ENCODE results near the gene IL27RA. TPM values are rescaled to one million over a fixed set of nuclear protein-coding genes. Genes with fewer than 3 reads are reported as not detected.

Gene IL27RA
- total and polyA plus RNA-seq, 3 donors from 2014 or later: 3.5 to 5.2 (median 4.9) TPM

DNA sequence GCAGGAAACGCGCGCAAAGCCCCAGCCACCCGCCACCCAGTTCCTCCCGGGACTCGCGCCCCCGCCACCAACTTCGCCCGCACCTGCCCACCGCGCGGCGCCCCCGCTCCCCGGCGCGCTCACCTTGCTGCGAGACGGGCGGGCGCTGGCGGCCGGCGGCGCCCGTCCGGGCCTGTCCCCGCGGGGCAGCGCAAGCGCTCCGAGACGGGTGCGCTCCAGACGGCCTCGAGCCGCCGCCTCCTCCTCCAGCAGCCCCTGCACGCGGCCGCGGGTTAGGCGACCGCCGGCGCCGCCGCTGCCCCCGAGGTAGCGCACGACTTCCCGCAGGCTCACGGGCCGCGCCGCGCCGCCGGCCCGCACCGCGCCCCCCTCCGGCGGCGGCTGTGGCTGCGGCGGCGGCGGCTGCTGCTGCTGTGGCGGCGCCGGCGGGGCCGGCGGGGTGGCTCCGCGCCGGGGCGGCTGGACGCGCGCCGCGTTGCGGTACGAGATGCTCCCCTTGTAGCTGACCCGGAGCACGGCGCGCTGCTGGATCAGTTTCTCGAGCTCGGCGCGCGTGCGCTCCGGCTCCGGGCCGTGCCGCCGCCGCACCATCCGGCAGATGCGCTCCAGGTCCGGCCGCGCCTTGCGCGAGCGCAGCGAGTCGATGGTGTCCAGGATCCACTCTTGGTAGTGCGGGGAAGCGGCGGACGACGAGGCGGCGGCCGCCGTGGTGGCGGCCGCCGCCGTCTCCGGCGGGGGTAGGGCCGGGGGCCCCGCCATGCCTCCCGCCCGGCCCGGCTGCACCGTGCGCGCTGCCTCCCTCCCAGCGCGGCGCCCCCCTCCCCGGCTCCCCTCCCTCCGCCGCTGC, 58.3 kb downstream of the IL27RA start:
- peak overlapping the region; percentile 50 to 71 for H3K4me3 ChIP-seq
- TF ChIP-seq POLR2A (IDR thresholded peaks at IDR 0.05): no peak
- TF ChIP-seq, protein P1, sequence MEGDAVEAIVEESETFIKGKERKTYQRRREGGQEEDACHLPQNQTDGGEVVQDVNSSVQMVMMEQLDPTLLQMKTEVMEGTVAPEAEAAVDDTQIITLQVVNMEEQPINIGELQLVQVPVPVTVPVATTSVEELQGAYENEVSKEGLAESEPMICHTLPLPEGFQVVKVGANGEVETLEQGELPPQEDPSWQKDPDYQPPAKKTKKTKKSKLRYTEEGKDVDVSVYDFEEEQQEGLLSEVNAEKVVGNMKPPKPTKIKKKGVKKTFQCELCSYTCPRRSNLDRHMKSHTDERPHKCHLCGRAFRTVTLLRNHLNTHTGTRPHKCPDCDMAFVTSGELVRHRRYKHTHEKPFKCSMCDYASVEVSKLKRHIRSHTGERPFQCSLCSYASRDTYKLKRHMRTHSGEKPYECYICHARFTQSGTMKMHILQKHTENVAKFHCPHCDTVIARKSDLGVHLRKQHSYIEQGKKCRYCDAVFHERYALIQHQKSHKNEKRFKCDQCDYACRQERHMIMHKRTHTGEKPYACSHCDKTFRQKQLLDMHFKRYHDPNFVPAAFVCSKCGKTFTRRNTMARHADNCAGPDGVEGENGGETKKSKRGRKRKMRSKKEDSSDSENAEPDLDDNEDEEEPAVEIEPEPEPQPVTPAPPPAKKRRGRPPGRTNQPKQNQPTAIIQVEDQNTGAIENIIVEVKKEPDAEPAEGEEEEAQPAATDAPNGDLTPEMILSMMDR (IDR thresholded peaks at IDR 0.05): peak in 2 of 3 experiments; percentile 2 to 24
- intact Hi-C loops (cut with DNase I; ENCODE audit: low total_unique reads): no loop called here
- H3K27me3 ChIP-seq: no peaks in the 10 kb centered on the region
- H3K36me3 ChIP-seq (ENCODE audit: low read depth, missing control alignments): no peaks in the 10 kb centered on the region
- WGBS, 2 donors: 0% methylated on average over 11 to 77 of the region's 142 CpGs
- H3K4me1 ChIP-seq: peaks cover 14% of the 10 kb centered on the region
- H3K9me3 ChIP-seq: no peaks in the 10 kb centered on the region
- DNase-seq: no peak
- H3K27ac ChIP-seq: peak overlapping the region in 1 of 2 donors; percentile 97

DNA sequence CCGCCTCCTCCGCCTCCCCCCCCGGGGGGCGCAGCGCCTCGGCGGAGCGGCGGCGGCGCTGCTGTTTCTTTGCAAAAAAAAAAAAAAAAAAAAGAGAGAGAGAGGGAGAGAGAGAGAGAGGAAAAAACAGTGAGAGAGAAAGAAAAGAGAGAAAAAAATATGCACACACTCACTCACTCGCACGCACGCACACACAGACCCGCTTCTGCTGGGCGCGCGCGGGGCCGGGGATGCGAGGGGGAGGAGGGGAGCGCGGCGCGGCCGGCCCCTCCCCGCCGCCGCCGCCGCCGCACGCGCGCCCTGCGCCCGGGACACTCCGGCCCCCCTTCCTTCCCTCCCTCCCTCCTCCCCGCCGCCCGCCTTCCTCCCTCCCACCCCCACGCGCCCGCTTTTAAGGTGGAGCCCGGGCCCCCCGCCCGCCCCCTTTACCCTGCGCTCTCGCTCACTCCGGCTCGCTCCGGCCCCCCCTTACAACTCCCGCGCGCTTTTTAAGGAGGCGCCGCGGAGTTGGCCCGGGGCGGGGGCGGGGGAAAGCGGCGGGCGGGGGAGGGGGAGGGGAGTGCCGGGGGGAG, 59.0 kb downstream of the IL27RA start, which contains the start of gene SAMD1:
Gene SAMD1, minus strand, starts transcription at position 243 of the 572 bp plus-strand sequence.
- peak; percentile 94 for DNase-seq
- TF ChIP-seq, protein P1 (IDR thresholded peaks at IDR 0.05): no peak
- no peak for TF ChIP-seq POLR2A (IDR thresholded peaks at IDR 0.05)
- no peaks in the 10 kb centered on the region for H3K36me3 ChIP-seq (ENCODE audit: low read depth, missing control alignments)
- no peaks in the 10 kb centered on the region for H3K27me3 ChIP-seq
- intact Hi-C loops (cut with DNase I; ENCODE audit: low total_unique reads): no loop called here
- H3K9me3 ChIP-seq: no peaks in the 10 kb centered on the region
- H3K4me3 ChIP-seq: peak within 1 kb of the TSS; percentile 71 to 82
- peaks cover 19% of the 10 kb centered on the region for H3K4me1 ChIP-seq
- H3K27ac ChIP-seq: peak within 1 kb of the TSS; percentile 89 to 97
- WGBS, 2 donors: 0 to 1% methylated on average over 31 to 39 of the region's 65 CpGs

DNA sequence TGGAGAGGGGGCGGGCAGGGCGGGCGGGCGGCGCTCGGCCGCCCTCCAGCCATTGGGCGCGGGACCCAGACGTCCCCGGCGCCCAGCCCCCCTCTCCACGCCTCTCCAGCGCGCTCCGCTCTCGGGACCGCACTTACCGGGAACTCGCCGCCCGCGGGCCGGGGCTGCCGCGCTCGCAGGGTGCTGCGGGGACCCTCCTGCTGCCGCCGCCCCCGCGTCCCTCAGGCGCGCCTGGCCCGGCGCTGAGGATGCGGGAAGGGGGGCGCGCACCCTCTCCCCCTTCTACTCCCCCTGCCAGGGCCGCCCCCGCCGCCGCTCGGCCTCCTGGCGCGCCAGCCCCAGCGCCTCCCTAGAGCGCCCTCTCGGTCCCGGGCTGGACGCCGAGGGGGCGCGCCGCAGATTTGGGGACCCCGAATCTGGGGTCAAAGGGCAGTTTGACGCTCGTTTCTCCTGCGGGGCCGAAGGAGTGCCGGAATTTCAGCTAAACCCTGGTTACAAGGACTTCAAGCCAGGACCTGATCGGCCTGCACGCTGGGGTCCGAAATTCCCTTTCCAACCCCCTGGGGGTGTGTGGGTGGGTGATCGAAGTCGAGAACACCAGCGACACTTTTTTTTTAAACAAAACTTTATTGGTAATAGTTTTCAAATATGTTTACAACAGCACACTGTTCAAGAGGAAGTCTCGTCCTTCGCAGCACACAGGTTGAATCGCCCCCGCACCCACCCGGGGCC, 59.7 kb downstream of the IL27RA start:
- no peak for DNase-seq
- Histone ChIP-seq H3K9me3 (no peaks in the 10 kb centered on the region), H3K27me3 (no peaks in the 10 kb centered on the region), H3K27ac (peak overlapping the region; percentile 89 to 97), H3K4me3 (peak overlapping the region; percentile 71 to 82), H3K4me1 (peaks cover 19% of the 10 kb centered on the region), H3K36me3 (ENCODE audit: low read depth, missing control alignments) (no peaks in the 10 kb centered on the region)
- intact Hi-C loops (cut with DNase I; ENCODE audit: low total_unique reads): no loop called here
- TF ChIP-seq POLR2A (IDR thresholded peaks at IDR 0.05): peak; percentile 40
- TF ChIP-seq, protein P1 (IDR thresholded peaks at IDR 0.05): peak in 2 of 3 experiments; percentile 0 to 18
- WGBS, 2 donors: 0% methylated on average over 26 to 54 of the region's 72 CpGs

DNA sequence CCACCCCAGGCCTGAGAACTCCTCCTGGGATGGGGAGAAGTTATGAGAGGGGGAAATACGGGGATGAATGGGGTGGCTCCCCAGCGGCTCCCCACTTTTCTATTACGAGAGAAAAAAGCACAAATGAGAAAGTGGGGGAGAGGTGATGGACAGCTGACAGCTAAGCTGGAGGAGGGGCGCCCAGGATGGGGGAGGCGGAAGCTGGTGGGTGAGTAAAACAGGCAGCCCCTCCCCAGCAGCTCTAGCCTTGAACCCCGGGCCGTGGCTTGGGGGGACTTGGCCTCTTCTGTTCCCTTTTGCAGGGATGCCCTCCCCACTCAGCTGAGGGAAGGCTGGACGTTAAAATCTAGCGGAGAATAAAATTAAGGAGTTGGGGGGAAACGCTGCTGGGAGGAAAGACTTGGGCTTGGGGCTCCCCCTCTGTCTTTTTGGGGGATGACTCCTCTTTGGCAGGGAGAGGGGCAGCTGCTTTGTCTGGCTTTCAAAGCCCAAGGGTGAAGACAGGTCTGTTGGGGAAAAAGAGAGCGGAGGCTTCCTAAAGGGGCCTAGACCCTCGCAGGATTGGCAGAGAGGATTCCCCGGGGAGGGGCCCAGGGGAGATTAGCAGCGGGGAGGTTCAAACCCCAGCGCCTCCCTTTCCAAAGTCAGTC, 60.4 kb downstream of the IL27RA start:
- no peaks in the 10 kb centered on the region for H3K27me3 ChIP-seq
- H3K4me1 ChIP-seq: peaks cover 20% of the 10 kb centered on the region
- no peak for TF ChIP-seq POLR2A (IDR thresholded peaks at IDR 0.05)
- TF ChIP-seq, protein P1 (IDR thresholded peaks at IDR 0.05): no peak
- no peaks in the 10 kb centered on the region for H3K9me3 ChIP-seq
- peak overlapping the region; percentile 89 to 97 for H3K27ac ChIP-seq
- intact Hi-C loops (cut with DNase I; ENCODE audit: low total_unique reads): no loop called here
- WGBS, 2 donors: 13 to 19% methylated on average over 15 of the region's 15 CpGs
- DNase-seq: no peak
- H3K4me3 ChIP-seq: peak overlapping the region; percentile 71 to 82
- no peaks in the 10 kb centered on the region for H3K36me3 ChIP-seq (ENCODE audit: low read depth, missing control alignments)

All from testis (tissue), 3 donors.